AG04450 (cell line): ENCODE measurements around the gene PPP3R2. TPM values are rescaled to one million over a fixed set of nuclear protein-coding genes. Genes with fewer than 3 reads are reported as not detected.

Source experiments
- CTCF ChIA-PET: fragments of 300-600, 350-600 bp; formaldehyde crosslinking; extraction: SDS; loops from one replicate; lab custom pipeline; 2022; ENCODE audit warnings: antibody characterized with exemption, inconsistent platforms; lab: Charles Lee
- POLR2A ChIA-PET: fragments of 350-600 bp; formaldehyde crosslinking; extraction: SDS; loops from one replicate; lab custom pipeline; 2021; ENCODE audit warnings: antibody characterized with exemption, inconsistent platforms; lab: Yijun Ruan, JAX
- DNase-seq: peaks from one replicate; pipeline ENCODE4 v3.0.0-alpha.2; 2011; ENCODE audit warnings: low read depth, low spot score
- H3K27ac ChIP-seq: one replicate; pipeline ENCODE4 v1.5.1; 2012; ENCODE audit warnings: low read depth, low read length, control low read depth
- H3K27me3 ChIP-seq: one replicate; pipeline ENCODE4 v1.6.0; 2012; ENCODE audit warnings: low read length; ENCODE audit not compliant: control insufficient read depth, insufficient read depth
- H3K4me3 ChIP-seq: 2 replicates; pipeline ENCODE4 v1.5.1; 2011; ENCODE audit warnings: mild to moderate bottlenecking, low read depth, low read length, control low read depth
- H3K9me3 ChIP-seq: 2 replicates; pipeline ENCODE4 v1.5.1; 2012; ENCODE audit warnings: low read length; ENCODE audit not compliant: control insufficient read depth, insufficient read depth
- polyA plus RNA-seq: library from polyadenylated mRNA; depleted of rRNA; stranded (reverse); fragments of >200 nt; gene quantifications from 2 replicates; pipeline ENCODE4 v1.2.3, GENCODE V29; 2011
- TF ChIP-seq, protein P1 (sequence below): IDR thresholded peaks from 2 replicates; pipeline ENCODE4 v1.5.1; 2011; ENCODE audit warnings: low read depth, low read length, control low read depth, inconsistent platforms

PPP3R2 gene
- polyA plus RNA-seq, 1 experiment: not detected

DNA sequence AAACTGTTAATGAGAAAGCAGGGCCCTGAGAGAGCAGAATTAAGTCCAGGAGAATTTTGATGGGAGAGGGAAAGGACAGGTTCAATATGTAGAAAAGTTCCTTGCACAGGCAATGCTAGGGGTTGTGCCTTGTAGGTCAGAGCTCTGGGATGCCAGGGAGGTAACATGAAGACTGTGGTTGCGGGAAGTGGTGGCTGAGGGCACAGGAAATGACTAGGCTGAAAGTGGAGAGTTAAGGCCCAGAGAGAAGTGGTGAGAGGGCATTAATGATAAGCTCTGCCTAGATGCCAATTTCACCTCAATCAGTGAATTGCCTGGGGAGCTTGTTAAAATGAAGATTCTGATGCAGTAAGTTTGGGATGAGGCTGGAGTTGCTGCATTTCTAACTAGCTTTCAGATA is 31.5 kb upstream of the PPP3R2 start:
- Histone ChIP-seq H3K27me3 (no peaks in the 10 kb centered on the region), H3K27ac (no peak overlapping the region), H3K9me3 (no peaks in the 10 kb centered on the region), H3K4me3 (no peak overlapping the region)
- CTCF ChIA-PET: interaction anchor here (1.2 kb wide), 1 partner anchor 178 kb away, joined by 4 read pairs; no protein-coding TSS in a partner anchor
- POLR2A ChIA-PET: no interaction called here
- DNase-seq: no peak
- TF ChIP-seq, protein P1, sequence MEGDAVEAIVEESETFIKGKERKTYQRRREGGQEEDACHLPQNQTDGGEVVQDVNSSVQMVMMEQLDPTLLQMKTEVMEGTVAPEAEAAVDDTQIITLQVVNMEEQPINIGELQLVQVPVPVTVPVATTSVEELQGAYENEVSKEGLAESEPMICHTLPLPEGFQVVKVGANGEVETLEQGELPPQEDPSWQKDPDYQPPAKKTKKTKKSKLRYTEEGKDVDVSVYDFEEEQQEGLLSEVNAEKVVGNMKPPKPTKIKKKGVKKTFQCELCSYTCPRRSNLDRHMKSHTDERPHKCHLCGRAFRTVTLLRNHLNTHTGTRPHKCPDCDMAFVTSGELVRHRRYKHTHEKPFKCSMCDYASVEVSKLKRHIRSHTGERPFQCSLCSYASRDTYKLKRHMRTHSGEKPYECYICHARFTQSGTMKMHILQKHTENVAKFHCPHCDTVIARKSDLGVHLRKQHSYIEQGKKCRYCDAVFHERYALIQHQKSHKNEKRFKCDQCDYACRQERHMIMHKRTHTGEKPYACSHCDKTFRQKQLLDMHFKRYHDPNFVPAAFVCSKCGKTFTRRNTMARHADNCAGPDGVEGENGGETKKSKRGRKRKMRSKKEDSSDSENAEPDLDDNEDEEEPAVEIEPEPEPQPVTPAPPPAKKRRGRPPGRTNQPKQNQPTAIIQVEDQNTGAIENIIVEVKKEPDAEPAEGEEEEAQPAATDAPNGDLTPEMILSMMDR: no peak

DNA sequence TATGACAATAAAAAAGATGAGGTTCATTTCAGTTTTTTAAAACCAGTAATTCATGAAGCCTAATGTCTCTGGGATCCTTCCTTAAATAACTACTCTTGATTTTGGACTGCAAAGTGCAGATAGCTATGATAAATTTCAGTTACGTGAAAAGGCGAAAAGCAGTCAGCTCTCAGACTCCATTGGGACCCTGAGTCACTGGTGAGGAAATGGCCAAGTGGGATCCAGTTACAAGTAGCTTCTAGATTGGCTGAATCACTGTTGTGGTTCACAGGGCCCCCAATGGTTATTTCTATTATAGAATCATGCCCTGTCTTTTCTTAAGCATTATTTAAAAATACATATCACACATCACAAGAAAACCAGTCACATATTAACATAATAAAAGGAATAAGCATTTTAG is 31.1 kb upstream of the PPP3R2 start:
- ChIA-PET POLR2A (no interaction called here), CTCF (interaction anchor here (1.2 kb wide), 1 partner anchor 177 kb away, joined by 4 read pairs; no protein-coding TSS in a partner anchor)
- H3K27me3 ChIP-seq: no peaks in the 10 kb centered on the region
- no peak for DNase-seq
- TF ChIP-seq, protein P1: no peak
- no peak overlapping the region for H3K4me3 ChIP-seq
- no peak overlapping the region for H3K27ac ChIP-seq
- no peaks in the 10 kb centered on the region for H3K9me3 ChIP-seq

DNA sequence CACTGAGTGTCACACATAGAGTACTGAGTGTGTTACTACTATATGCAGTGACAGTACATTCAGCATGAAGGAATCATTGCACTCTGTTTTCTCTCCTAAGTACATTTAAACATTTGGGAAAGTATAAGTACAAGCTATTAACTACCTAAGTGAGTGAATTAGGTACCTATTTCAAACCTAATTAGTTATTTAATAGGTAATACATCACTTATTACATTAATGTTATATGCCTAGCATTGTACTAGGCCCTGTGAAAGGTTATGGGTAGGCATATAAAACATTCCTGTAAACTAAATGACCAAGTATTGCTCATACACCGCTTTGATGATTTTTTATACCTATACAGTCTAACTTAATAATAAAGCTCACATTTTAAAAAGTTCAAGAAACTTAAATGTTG is 25.7 kb upstream of the PPP3R2 start:
- no peak for DNase-seq
- H3K4me3 ChIP-seq: no peak overlapping the region
- no peak overlapping the region for H3K27ac ChIP-seq
- no peaks in the 10 kb centered on the region for H3K27me3 ChIP-seq
- CTCF ChIA-PET: no interaction called here
- no peaks in the 10 kb centered on the region; the same call in 1 of the 2 replicates for H3K9me3 ChIP-seq
- TF ChIP-seq, protein P1: no peak
- POLR2A ChIA-PET: no interaction called here

DNA sequence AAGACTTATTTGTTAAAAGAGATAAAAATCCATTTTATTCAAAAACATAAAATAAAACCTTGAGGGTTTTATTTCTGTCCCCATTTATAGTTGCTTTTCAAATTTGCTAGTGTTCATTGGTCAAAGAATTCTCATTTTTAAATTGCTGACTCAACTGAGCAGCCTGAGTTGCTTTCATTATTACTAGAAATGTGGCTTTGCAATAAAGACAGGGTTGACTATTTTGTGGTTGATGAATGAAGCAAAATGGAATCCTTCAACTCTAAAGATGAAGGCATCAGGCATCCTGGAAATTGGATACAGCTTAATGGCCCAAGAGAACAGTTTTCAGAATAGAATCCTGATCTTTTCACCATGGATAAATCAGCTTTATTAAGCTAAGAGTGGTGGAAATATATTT is 23.9 kb upstream of the PPP3R2 start:
- TF ChIP-seq, protein P1: no peak
- H3K4me3 ChIP-seq: no peak overlapping the region
- CTCF ChIA-PET: no interaction called here

DNA sequence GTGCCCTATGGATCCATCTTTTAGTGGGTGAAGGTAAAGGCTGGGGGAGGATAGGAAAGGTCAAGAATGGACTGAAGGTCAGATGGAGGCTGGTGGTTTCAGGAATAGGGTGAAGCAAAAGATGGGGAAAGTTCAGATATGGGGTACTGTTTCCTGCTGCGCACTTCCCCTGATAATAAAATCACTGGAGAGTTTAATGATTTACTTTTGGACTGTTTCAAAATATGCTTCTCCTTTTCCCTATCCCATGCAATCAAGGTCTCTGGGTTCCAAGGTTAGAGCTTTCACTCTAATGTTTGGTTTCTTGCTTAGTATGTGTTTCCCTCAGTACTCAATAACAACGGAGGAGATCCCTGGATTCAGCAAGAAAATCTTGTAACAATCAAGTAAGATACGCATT is 10.8 kb upstream of the PPP3R2 start:
- Histone ChIP-seq H3K27ac (no peak overlapping the region), H3K4me3 (no peak overlapping the region), H3K27me3 (peaks cover 5% of the 10 kb centered on the region), H3K9me3 (no peaks in the 10 kb centered on the region)
- TF ChIP-seq, protein P1: no peak
- ChIA-PET CTCF (no interaction called here), POLR2A (no interaction called here)
- DNase-seq: no peak

More for the DNA sequence above, 23.9 kb upstream of the PPP3R2 start:
- Histone ChIP-seq H3K27me3 (no peaks in the 10 kb centered on the region), H3K9me3 (no peaks in the 10 kb centered on the region; the same call in 1 of the 2 replicates), H3K27ac (no peak overlapping the region)
- DNase-seq: no peak
- POLR2A ChIA-PET: no interaction called here
